RWPE2 (cell line): ENCODE data around the gene SP3.

Experiments used
- ATAC-seq: fragments of 200-7000 bp; cut with Tn5 transposase; 3 replicates; pipeline ENCODE4 v1.9.1; 2021; ENCODE audit warnings: low read depth
- DNase-seq: peaks from one replicate; pipeline ENCODE4 v3.0.0-alpha.2; 2020; ENCODE audit warnings: low spot score
- H3K27ac ChIP-seq: fragments of 450-650 bp; 2 replicates; pipeline ENCODE4 v1.5.1; 2017; ENCODE audit warnings: mild to moderate bottlenecking; ENCODE audit not compliant: poor library complexity, severe bottlenecking
- H3K27me3 ChIP-seq: fragments of 250-450 bp; sonication (Bioruptor Pico); 2 replicates; pipeline ENCODE4 v1.5.1; 2021; ENCODE audit warnings: mild to moderate bottlenecking, moderate library complexity; ENCODE audit not compliant: insufficient read depth, poor library complexity, severe bottlenecking
- H3K36me3 ChIP-seq: fragments of 250-450 bp; sonication (Bioruptor Pico); 2 replicates; pipeline ENCODE4 v1.5.1; 2020; ENCODE audit warnings: low read depth, mild to moderate bottlenecking, moderate library complexity
- H3K4me1 ChIP-seq: fragments of 250-450 bp; sonication (Bioruptor Pico); 2 replicates; pipeline ENCODE4 v1.5.1; 2021; ENCODE audit warnings: mild to moderate bottlenecking, moderate library complexity; ENCODE audit not compliant: insufficient read depth, poor library complexity, severe bottlenecking
- H3K4me3 ChIP-seq: fragments of 250-450 bp; sonication (Bioruptor Pico); 2 replicates; pipeline ENCODE4 v1.5.1; 2021; ENCODE audit warnings: mild to moderate bottlenecking, moderate library complexity; ENCODE audit not compliant: severe bottlenecking
- H3K9me3 ChIP-seq: fragments of 250-450 bp; sonication (Bioruptor Pico); 2 replicates; pipeline ENCODE4 v1.5.1; 2021; ENCODE audit warnings: mild to moderate bottlenecking, moderate library complexity; ENCODE audit not compliant: severe bottlenecking
- CTCF ChIP-seq: fragments of 450-650 bp; IDR thresholded peaks from one replicate; pipeline ENCODE4 v1.5.1; 2017; ENCODE audit warnings: mild to moderate bottlenecking, moderate library complexity; ENCODE audit not compliant: poor library complexity, severe bottlenecking

SP3 gene

GRCh38 chr2:173990970-173991819 lies 26.0 kb upstream of the SP3 start:
- Histone ChIP-seq H3K4me3 (no peak overlapping the region), H3K4me1 (peaks cover 2% of the 10 kb centered on the region), H3K36me3 (no peaks in the 10 kb centered on the region), H3K27me3 (no peaks in the 10 kb centered on the region), H3K27ac (no peak overlapping the region), H3K9me3 (no peaks in the 10 kb centered on the region)
- DNase-seq (no peak), ATAC-seq (no peak)
- TF ChIP-seq CTCF, result no peak

GRCh38 chr2:173990245-173990644 lies 25.1 kb upstream of the SP3 start:
- Histone ChIP-seq H3K4me3 (no peak overlapping the region), H3K4me1 (peaks cover 6% of the 10 kb centered on the region)
- no peak for ATAC-seq

GRCh38 chr2:173989884-173990215 lies 24.7 kb upstream of the SP3 start:
- H3K27ac ChIP-seq, result no peak overlapping the region
- no peak for ATAC-seq
- peaks cover 6% of the 10 kb centered on the region for H3K4me1 ChIP-seq
- no peaks in the 10 kb centered on the region for H3K27me3 ChIP-seq
- no peaks in the 10 kb centered on the region for H3K9me3 ChIP-seq
- no peaks in the 10 kb centered on the region for H3K36me3 ChIP-seq
- no peak for DNase-seq
- no peak overlapping the region for H3K4me3 ChIP-seq
- no peak for TF ChIP-seq CTCF

More at GRCh38 chr2:173990245-173990644, 25.1 kb upstream of the SP3 start:
- no peak for TF ChIP-seq CTCF
- H3K27me3 ChIP-seq, result no peaks in the 10 kb centered on the region
- no peaks in the 10 kb centered on the region for H3K9me3 ChIP-seq
- H3K36me3 ChIP-seq, result no peaks in the 10 kb centered on the region
- no peak overlapping the region for H3K27ac ChIP-seq
- no peak for DNase-seq

- Histone ChIP-seq H3K27me3 (no peaks in the 10 kb centered on the region), H3K4me1 (peaks cover 6% of the 10 kb centered on the region), H3K9me3 (no peaks in the 10 kb centered on the region), H3K4me3 (no peak overlapping the region), H3K27ac (no peak overlapping the region), H3K36me3 (no peaks in the 10 kb centered on the region)
- no peak for TF ChIP-seq CTCF
- DNase-seq (no peak), ATAC-seq (no peak)
These were observed 24.1 kb upstream of the SP3 start for GRCh38 chr2:173989160-173989883.

- DNase-seq, result no peak
These were observed 21.6 kb upstream of the SP3 start for GRCh38 chr2:173986805-173987204.

More at GRCh38 chr2:173986805-173987204, 21.6 kb upstream of the SP3 start:
- Histone ChIP-seq H3K27ac (no peak overlapping the region), H3K36me3 (no peaks in the 10 kb centered on the region), H3K4me3 (no peak overlapping the region), H3K4me1 (peaks cover 23% of the 10 kb centered on the region), H3K9me3 (no peaks in the 10 kb centered on the region), H3K27me3 (no peaks in the 10 kb centered on the region)
- no peak for ATAC-seq
- no peak for TF ChIP-seq CTCF
